Gastrocnemius medialis (tissue), 4 donors: ENCODE results near the gene ZBTB20. TPM values are rescaled to one million over a fixed set of nuclear protein-coding genes. Genes with fewer than 3 reads are reported as not detected.
A peak's percentile ranks its signal among the peaks of the same experiment; 100 is the strongest.

ENCODE experiments used
- ATAC-seq, 2 donors: fragments of 150-250 bp; one replicate each; pipeline ENCODE4 v1.9.1; 2016
- DNase-seq, 2 donors: peaks; one replicate each; pipeline ENCODE4 v3.0.0-alpha.2; 2019
- H3K27ac ChIP-seq, 4 donors: fragments of 200-600 bp; sonication (generic); 1 replicate in 1 of 4; 2 replicates in 3 of 4; pipeline ENCODE4 v1.5.1; 2016 to 2018; ENCODE audit warnings: mild to moderate bottlenecking in 2 of 4, moderate library complexity in 1 of 4
- H3K27me3 ChIP-seq, 3 donors: fragments of 200-600 bp; sonication (generic) in 2 of 3; 1 replicate in 1 of 3; 2 replicates in 2 of 3; pipeline versions ENCODE4 v1.5.1 to v1.6.0; 2016 to 2019; ENCODE audit warnings: mild to moderate bottlenecking in 1 of 3, moderate library complexity in 1 of 3
- H3K36me3 ChIP-seq, 2 donors: fragments of 200-600 bp; sonication (generic) in 1 of 2; one replicate each; pipeline ENCODE4 v1.5.1; 2017 to 2018
- H3K4me1 ChIP-seq, 2 donors: fragments of 200-600 bp; sonication (generic) in 1 of 2; one replicate each; pipeline ENCODE4 v1.5.1; 2016 to 2017; ENCODE audit warnings: mild to moderate bottlenecking in 2 of 2
- H3K4me3 ChIP-seq, 4 donors: fragments of 200-600 bp; sonication (generic) in 3 of 4; 1 replicate in 1 of 4; 2 replicates in 3 of 4; pipeline ENCODE4 v1.5.1; 2016 to 2019; ENCODE audit warnings: mild to moderate bottlenecking in 2 of 4
- H3K9me3 ChIP-seq, 3 donors: fragments of 200-600 bp; sonication (generic) in 2 of 3; 1 replicate in 1 of 3; 2 replicates in 2 of 3; pipeline ENCODE4 v1.5.1; 2016 to 2019
- POLR2A ChIP-seq, 2 donors: fragments of 450-650 bp; IDR thresholded peaks; one replicate each; pipeline ENCODE4 v1.6.1; 2017; ENCODE audit warnings: antibody characterized with exemption in 2 of 2, mild to moderate bottlenecking in 2 of 2, moderate library complexity in 2 of 2
- in situ Hi-C, 4 donors: fragments of 200-750 bp; cut with MboI; loops; one replicate each; pipeline versions ENCODE4 v1.15.0 to v1.8.0; 2017; ENCODE audit warnings: low sequenced_read_pairs in 4 of 4
- intact Hi-C: fragments of 100-400 bp; cut with DNase I; formaldehyde crosslinking; loops from one replicate; pipeline ENCODE4 v1.15.1; 2023; ENCODE audit warnings: low total_unique reads
- total RNA-seq, 4 donors: library from RNA; depleted of rRNA; stranded (reverse); fragments of >200 nt; gene quantifications; one replicate each; pipeline versions ENCODE4 v1.1.0 to v1.2.3, GENCODE V29; 2016
- TF ChIP-seq, protein P1 (sequence below), 5 experiments: fragments of 450-650 bp in 3 of 5; fragments of 200-600 bp in 2 of 5; sonication (generic) in 2 of 5; IDR thresholded peaks in 4 of 5; conservative IDR thresholded peaks in 1 of 5; 1 replicate in 4 of 5; 2 replicates in 1 of 5; pipeline ENCODE4 v1.5.1; 2016 to 2019; ENCODE audit warnings: antibody characterized with exemption in 5 of 5, mild to moderate bottlenecking in 3 of 5, moderate library complexity in 3 of 5

The ZBTB20 gene
- total RNA-seq, 4 donors from 2014 or later, result 47.6 to 86.5 (median 69.0) TPM

- ATAC-seq (no peak), DNase-seq (no peak)
- Histone ChIP-seq H3K4me1 (peaks cover 87 to 95% of the 10 kb centered on the region in 2 donors), H3K36me3 (no peaks in the 10 kb centered on the region), H3K27me3 (no peaks in the 10 kb centered on the region), H3K4me3 (no peak overlapping the region), H3K27ac (peak overlapping the region; percentile 55 to 79 (median 72)), H3K9me3 (no peaks in the 10 kb centered on the region)
- in situ Hi-C loops (loop anchor here in 1 of 4 donors (25.0 kb wide), 1 partner anchor 195 kb away; no protein-coding TSS in a partner anchor), intact Hi-C loops (loop anchor here (2.0 to 10.0 kb wide), 5 partner anchors 17 to 263 kb away; no protein-coding TSS in a partner anchor)
- no peak for TF ChIP-seq POLR2A (IDR thresholded peaks at IDR 0.05)
- TF ChIP-seq, protein P1, sequence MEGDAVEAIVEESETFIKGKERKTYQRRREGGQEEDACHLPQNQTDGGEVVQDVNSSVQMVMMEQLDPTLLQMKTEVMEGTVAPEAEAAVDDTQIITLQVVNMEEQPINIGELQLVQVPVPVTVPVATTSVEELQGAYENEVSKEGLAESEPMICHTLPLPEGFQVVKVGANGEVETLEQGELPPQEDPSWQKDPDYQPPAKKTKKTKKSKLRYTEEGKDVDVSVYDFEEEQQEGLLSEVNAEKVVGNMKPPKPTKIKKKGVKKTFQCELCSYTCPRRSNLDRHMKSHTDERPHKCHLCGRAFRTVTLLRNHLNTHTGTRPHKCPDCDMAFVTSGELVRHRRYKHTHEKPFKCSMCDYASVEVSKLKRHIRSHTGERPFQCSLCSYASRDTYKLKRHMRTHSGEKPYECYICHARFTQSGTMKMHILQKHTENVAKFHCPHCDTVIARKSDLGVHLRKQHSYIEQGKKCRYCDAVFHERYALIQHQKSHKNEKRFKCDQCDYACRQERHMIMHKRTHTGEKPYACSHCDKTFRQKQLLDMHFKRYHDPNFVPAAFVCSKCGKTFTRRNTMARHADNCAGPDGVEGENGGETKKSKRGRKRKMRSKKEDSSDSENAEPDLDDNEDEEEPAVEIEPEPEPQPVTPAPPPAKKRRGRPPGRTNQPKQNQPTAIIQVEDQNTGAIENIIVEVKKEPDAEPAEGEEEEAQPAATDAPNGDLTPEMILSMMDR (IDR thresholded peaks at IDR 0.05 in 4 of 5, conservative IDR thresholded peaks at IDR 0.05 in 1 of 5), result no peak
These were observed 729.4 kb downstream of the ZBTB20 start for GRCh38 chr3:114417675-114418074.

DNA sequence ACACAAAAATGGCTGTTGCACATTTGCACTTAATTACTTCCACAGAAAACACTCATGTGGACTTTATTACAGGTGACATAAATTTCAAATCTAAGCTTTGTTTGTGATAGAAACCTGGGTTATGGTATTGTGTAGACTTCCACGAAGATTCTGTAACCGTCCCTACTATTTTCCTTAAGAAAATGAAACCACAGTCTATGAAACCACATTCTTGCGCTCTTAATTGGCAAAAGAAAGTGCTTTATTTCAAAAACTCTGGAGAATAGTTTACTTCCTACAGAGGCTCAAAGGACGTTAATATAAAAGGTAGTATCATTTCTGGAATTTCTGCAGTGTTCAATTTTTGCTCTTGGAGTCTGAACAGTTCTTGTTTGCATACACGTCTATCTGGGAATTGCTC is 729.8 kb downstream of the ZBTB20 start:
- DNase-seq (no peak), ATAC-seq (no peak)
- H3K4me1 ChIP-seq, result peaks cover 87 to 95% of the 10 kb centered on the region in 2 donors
- peak overlapping the region; percentile 55 to 79 (median 72) for H3K27ac ChIP-seq
- H3K36me3 ChIP-seq, result no peaks in the 10 kb centered on the region
- no peak for TF ChIP-seq POLR2A (IDR thresholded peaks at IDR 0.05)
- TF ChIP-seq, protein P1 (IDR thresholded peaks at IDR 0.05 in 4 of 5, conservative IDR thresholded peaks at IDR 0.05 in 1 of 5), result no peak
- no peaks in the 10 kb centered on the region for H3K9me3 ChIP-seq
- intact Hi-C loops, result loop anchor here (2.0 to 10.0 kb wide), 3 partner anchors 16 to 262 kb away; no protein-coding TSS in a partner anchor
- H3K4me3 ChIP-seq, result no peak overlapping the region
- in situ Hi-C loops, result loop anchor here in 1 of 4 donors (25.0 kb wide), 1 partner anchor 195 kb away; no protein-coding TSS in a partner anchor
- no peaks in the 10 kb centered on the region for H3K27me3 ChIP-seq

DNA sequence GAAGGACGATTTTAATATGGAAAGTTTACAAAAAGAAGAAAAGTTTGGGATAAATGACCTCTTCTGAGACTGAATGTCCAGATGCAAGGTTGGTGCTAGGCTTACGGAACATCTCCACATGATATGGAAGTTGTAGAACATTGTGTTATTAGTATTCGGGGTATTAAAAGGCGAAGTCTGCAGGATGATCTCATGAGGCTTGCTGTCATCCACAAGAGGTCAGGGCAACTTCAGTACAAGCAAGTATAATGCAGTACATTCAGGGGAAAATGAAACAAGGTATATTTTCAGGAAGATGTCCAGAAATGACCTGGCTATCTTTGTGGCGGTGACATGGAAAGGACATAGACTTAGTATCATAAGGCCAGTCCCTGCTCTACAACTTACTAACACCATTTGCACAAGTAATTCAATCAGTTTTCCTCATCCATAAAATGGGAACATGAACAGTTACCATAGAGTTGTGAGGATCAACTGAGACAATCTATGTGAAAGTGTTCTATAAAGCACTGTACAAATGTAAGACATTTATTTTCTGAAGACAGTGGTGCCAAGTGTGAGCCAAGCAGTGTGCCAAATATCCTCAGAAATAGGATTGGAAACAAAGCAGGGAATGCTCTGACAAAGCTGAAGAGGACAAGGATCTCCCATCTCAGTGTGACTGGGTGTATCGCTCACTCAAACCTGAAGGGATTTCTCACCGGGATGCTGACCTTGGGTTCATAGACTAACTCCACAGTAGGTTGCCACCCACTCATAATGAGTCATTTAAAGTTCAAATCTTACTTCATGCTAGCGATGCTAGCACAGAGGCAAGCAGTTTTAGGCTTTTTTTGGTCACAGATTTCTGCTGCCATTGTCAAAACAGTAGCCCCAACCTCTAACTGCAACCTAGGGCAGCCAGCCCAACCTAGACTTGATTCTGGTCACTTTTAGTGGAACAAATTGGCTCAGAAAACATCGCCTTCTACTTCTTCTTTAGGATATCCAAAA is 735.0 kb downstream of the ZBTB20 start:
- no peaks in the 10 kb centered on the region for H3K36me3 ChIP-seq
- ATAC-seq, result peak; percentile 60 to 76
- DNase-seq, result no peak
- no peak for TF ChIP-seq POLR2A (IDR thresholded peaks at IDR 0.05)
- TF ChIP-seq, protein P1 (IDR thresholded peaks at IDR 0.05 in 4 of 5, conservative IDR thresholded peaks at IDR 0.05 in 1 of 5), result peak in 1 of 5 experiments; percentile 23
- intact Hi-C loops (loop anchor here (10.0 kb wide), 2 partner anchors 213 to 257 kb away; no protein-coding TSS in a partner anchor), in situ Hi-C loops (loop anchor here in 1 of 4 donors (25.0 kb wide), 1 partner anchor 200 kb away; no protein-coding TSS in a partner anchor)
- H3K4me3 ChIP-seq, result no peak overlapping the region
- peak overlapping the region; percentile 48 to 63 (median 62) for H3K27ac ChIP-seq
- no peaks in the 10 kb centered on the region for H3K27me3 ChIP-seq
- peaks cover 84 to 94% of the 10 kb centered on the region in 2 donors for H3K4me1 ChIP-seq
- H3K9me3 ChIP-seq, result no peaks in the 10 kb centered on the region

- TF ChIP-seq, protein P1 (IDR thresholded peaks at IDR 0.05 in 4 of 5, conservative IDR thresholded peaks at IDR 0.05 in 1 of 5), result no peak
- no peak for TF ChIP-seq POLR2A (IDR thresholded peaks at IDR 0.05)
- DNase-seq (no peak), ATAC-seq (no peak)
- Histone ChIP-seq H3K27ac (peak overlapping the region; percentile 48 to 63 (median 62)), H3K36me3 (no peaks in the 10 kb centered on the region), H3K27me3 (no peaks in the 10 kb centered on the region), H3K4me1 (peaks cover 84 to 94% of the 10 kb centered on the region in 2 donors), H3K9me3 (no peaks in the 10 kb centered on the region), H3K4me3 (no peak overlapping the region)
- in situ Hi-C loops (loop anchor here in 1 of 4 donors (25.0 kb wide), 1 partner anchor 201 kb away; no protein-coding TSS in a partner anchor), intact Hi-C loops (loop anchor here (10.0 kb wide), 2 partner anchors 214 to 256 kb away; no protein-coding TSS in a partner anchor)
These were observed 735.9 kb downstream of the ZBTB20 start for GRCh38 chr3:114411190-114411668.
